ENCODE data around the gene LRTM2.

- TF ChIP-seq CTCF (IDR thresholded peaks at IDR 0.05) (no peak), POLR2A (IDR thresholded peaks at IDR 0.05) (no peak), POLR2AphosphoS5 (IDR thresholded peaks at IDR 0.05) (no peak)
These were observed 36.7 kb downstream of the LRTM2 start for GRCh38 chr12:1857086-1857485.
